Spleen (tissue), 11 donors: Measurements from ENCODE around the gene PTPRT. TPM values are rescaled to one million over a fixed set of nuclear protein-coding genes. Genes with fewer than 3 reads are reported as not detected.

ENCODE experiments used
- DNase-seq: peaks from one replicate; pipeline ENCODE4 v3.0.0-alpha.2; 2020
- H3K27ac ChIP-seq, 8 donors: fragments of 200-600 bp; sonication (generic) in 7 of 8; 1 replicate in 4 of 8; 2 replicates in 4 of 8; pipeline versions ENCODE4 v1.5.0 to v1.8.0; 2016 to 2021; ENCODE audit warnings: inconsistent platforms in 4 of 8, mild to moderate bottlenecking in 4 of 8, moderate library complexity in 1 of 8
- H3K27me3 ChIP-seq, 7 donors: fragments of 200-600 bp; sonication (generic) in 6 of 7; replicated peaks in 1 of 7; 1 replicate in 4 of 7; 2 replicates in 3 of 7; pipeline versions ENCODE4 v1.5.0 to v1.8.0; 2016 to 2021; ENCODE audit warnings: inconsistent platforms in 3 of 7, mild to moderate bottlenecking in 1 of 7
- H3K36me3 ChIP-seq, 6 donors: fragments of 200-600 bp; sonication (generic) in 5 of 6; 1 replicate in 4 of 6; 2 replicates in 2 of 6; pipeline versions ENCODE4 v1.5.0 to v1.8.0; 2016 to 2021; ENCODE audit warnings: inconsistent platforms in 2 of 6
- H3K4me1 ChIP-seq, 6 donors: fragments of 200-600 bp; sonication (generic) in 5 of 6; 1 replicate in 3 of 6; 2 replicates in 3 of 6; pipeline versions ENCODE4 v1.5.0 to v1.8.0; 2016 to 2021; ENCODE audit warnings: inconsistent platforms in 3 of 6
- H3K4me3 ChIP-seq, 8 donors: fragments of 200-600 bp; sonication (generic) in 7 of 8; 1 replicate in 4 of 8; 2 replicates in 4 of 8; pipeline versions ENCODE4 v1.5.0 to v1.8.0; 2016 to 2021; ENCODE audit warnings: inconsistent platforms in 4 of 8, mild to moderate bottlenecking in 4 of 8, moderate library complexity in 2 of 8
- H3K9me3 ChIP-seq, 8 donors: fragments of 200-600 bp; sonication (generic) in 7 of 8; 1 replicate in 4 of 8; 2 replicates in 4 of 8; pipeline versions ENCODE4 v1.5.0 to v1.8.0; 2016 to 2021; ENCODE audit warnings: inconsistent platforms in 4 of 8
- POLR2A ChIP-seq, 3 donors: fragments of 450-650 bp; IDR thresholded peaks; one replicate each; pipeline ENCODE4 v1.5.1; 2017; ENCODE audit warnings: antibody characterized with exemption in 3 of 3, mild to moderate bottlenecking in 1 of 3
- POLR2AphosphoS5 ChIP-seq, 3 donors: sonication (generic); formaldehyde crosslinking; IDR thresholded peaks; one replicate each; pipeline ENCODE4 v1.5.1; 2017; ENCODE audit warnings: antibody characterized with exemption in 3 of 3
- WGBS, 5 donors: extraction: QIAGEN DNeasy Blood & Tissue Kit in 3 of 5; methylation state at CpG; one replicate each; pipeline versions ENCODE4 v1.1.5 to v1.1.7; 2013 to 2018; 5-methylcytosine and 5-hydroxymethylcytosine counted together
- intact Hi-C: fragments of 100-400 bp; cut with DNase I; formaldehyde crosslinking; loops from one replicate; pipeline ENCODE4 v1.15.0; 2023; ENCODE audit warnings: low total_unique reads
- polyA plus RNA-seq, 3 donors: library from polyadenylated mRNA; stranded (reverse); fragments of 200-250 nt; gene quantifications; one replicate each; pipeline ENCODE4 v1.2.1, GENCODE V29; 2013
- total RNA-seq, 7 donors: library from RNA; depleted of rRNA in 3 of 7; stranded (reverse); fragments of >200 nt in 3 of 7; fragmentation: NEBNext Ultra II Directional in 4 of 7; extraction: Animal tissue kit (Norgen Biotek cat#: 25700) in 4 of 7; gene quantifications; one replicate each; pipeline versions ENCODE4 v1.1.0 to v1.2.1, GENCODE V29; 2016 to 2021
- TF ChIP-seq, protein P1 (sequence below), 11 experiments: fragments of 200-600 bp in 7 of 11; fragments of 450-650 bp in 4 of 11; sonication (generic) in 4 of 11; IDR thresholded peaks in 8 of 11; conservative IDR thresholded peaks in 3 of 11; 1 replicate in 7 of 11; 2 replicates in 4 of 11; pipeline versions ENCODE4 v1.4.0 to v1.8.0; 2016 to 2021; ENCODE audit warnings: antibody characterized with exemption in 11 of 11, inconsistent platforms in 4 of 11, mild to moderate bottlenecking in 1 of 11
- donor health status: healthy with polysubstance abuse.
- donor health status: DM: no; HTN: no; CAD: no; lungs with moderate emphysema.
- donor health status: DM: no; HTN: no; CAD: no.
- donor health status: Bipolar disorder and iron deficiency.
- donor health status: healthy.
- donor health status: DM: no; HTN: no; CAD: no.
- donor health status: DM: yes; HTN: yes; CAD: no.

PTPRT gene
- total and polyA plus RNA-seq, 10 donors = 0.02 to 4.7 (median 1.2) TPM

DNA sequence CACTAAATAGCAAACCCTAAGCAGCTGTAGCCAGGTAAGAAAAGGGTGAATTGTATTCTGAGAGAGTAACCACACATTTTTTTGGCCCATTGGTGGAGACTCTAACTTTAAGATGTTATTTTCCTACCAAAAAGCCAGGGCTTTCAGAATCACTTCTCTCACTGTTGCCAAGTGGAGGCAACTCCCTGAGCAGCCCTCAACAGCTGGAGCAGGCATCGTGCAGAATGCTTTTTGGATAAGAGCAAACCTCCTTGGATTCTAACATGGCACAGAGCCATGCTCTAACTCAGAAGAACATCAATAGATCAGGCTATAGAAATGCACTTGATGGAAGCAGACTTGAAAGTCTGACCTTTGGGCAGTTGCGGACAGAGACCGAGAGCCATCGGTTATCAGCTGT is 849.3 kb downstream of the PTPRT start:
- no peak overlapping the region for H3K27ac ChIP-seq
- intact Hi-C loops = no loop called here
- H3K4me1 ChIP-seq = no peaks in the 10 kb centered on the region
- H3K9me3 ChIP-seq = peaks cover 0 to 3% (median 0%) of the 10 kb centered on the region in 8 donors
- no peaks in the 10 kb centered on the region for H3K36me3 ChIP-seq
- H3K4me3 ChIP-seq = no peak overlapping the region
- no peaks in the 10 kb centered on the region for H3K27me3 ChIP-seq
- DNase-seq = no peak
- TF ChIP-seq POLR2A (IDR thresholded peaks at IDR 0.05) (no peak), POLR2AphosphoS5 (IDR thresholded peaks at IDR 0.05) (no peak)
- TF ChIP-seq, protein P1, sequence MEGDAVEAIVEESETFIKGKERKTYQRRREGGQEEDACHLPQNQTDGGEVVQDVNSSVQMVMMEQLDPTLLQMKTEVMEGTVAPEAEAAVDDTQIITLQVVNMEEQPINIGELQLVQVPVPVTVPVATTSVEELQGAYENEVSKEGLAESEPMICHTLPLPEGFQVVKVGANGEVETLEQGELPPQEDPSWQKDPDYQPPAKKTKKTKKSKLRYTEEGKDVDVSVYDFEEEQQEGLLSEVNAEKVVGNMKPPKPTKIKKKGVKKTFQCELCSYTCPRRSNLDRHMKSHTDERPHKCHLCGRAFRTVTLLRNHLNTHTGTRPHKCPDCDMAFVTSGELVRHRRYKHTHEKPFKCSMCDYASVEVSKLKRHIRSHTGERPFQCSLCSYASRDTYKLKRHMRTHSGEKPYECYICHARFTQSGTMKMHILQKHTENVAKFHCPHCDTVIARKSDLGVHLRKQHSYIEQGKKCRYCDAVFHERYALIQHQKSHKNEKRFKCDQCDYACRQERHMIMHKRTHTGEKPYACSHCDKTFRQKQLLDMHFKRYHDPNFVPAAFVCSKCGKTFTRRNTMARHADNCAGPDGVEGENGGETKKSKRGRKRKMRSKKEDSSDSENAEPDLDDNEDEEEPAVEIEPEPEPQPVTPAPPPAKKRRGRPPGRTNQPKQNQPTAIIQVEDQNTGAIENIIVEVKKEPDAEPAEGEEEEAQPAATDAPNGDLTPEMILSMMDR (IDR thresholded peaks at IDR 0.05 in 8 of 11, conservative IDR thresholded peaks at IDR 0.05 in 3 of 11) = no peak
- WGBS, 5 donors = 85 to 91% (median 89%) methylated on average over 4 of the region's 4 CpGs

DNA sequence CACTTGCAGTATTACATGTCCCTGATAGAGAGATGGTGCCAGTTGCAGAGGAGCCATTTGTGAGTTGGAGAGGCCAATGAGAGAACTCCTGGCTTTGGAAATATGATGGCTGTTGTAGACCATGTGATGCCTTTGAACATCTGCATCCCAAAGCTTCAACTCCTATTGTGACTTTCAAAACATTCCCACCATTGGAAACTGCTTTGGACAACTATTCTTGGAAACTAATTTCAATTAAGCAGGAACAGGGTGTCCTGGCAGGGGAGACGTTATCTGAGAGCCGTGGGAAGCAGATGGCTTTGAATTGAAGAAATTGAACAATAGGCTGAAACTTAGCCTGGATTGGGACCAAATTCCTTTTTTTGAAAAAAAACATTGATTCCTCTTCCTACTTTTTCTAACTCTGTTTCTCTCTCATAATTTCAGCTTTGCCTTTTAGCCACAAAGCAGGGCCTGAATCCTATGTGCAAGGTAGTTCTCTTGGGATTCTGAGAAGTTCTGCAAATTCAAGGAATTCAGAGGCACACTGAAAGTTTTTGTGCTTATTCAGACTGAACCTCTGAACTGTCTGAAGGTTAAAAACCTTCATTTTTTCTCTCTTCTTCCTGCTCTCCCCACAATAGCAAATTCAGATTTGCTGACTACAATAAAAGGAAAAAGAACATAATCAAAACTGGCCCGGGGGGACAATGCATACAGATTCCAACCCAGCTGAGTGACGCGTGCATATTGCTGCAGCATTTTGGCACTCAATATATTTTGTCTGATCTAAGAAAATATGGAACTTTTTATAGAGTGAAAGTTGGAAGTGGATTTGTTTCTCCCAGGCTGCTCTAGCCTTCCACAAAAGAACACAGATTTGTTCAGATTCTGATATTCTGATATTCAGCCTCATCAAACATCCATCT is 851.2 kb downstream of the PTPRT start:
- no peaks in the 10 kb centered on the region for H3K4me1 ChIP-seq
- no peak overlapping the region for H3K4me3 ChIP-seq
- TF ChIP-seq POLR2AphosphoS5 (IDR thresholded peaks at IDR 0.05) = no peak
- TF ChIP-seq, protein P1 (IDR thresholded peaks at IDR 0.05 in 8 of 11, conservative IDR thresholded peaks at IDR 0.05 in 3 of 11) = no peak
- no peak for TF ChIP-seq POLR2A (IDR thresholded peaks at IDR 0.05)
- no peaks in the 10 kb centered on the region for H3K27me3 ChIP-seq
- intact Hi-C loops = no loop called here
- peaks cover 0 to 7% (median 0%) of the 10 kb centered on the region in 8 donors for H3K9me3 ChIP-seq
- H3K27ac ChIP-seq = peak overlapping the region in 1 of 8 donors; percentile 28
- no peak for DNase-seq
- WGBS, 5 donors = 26 to 33% (median 29%) methylated on average over 5 of the region's 5 CpGs
- H3K36me3 ChIP-seq = no peaks in the 10 kb centered on the region

DNA sequence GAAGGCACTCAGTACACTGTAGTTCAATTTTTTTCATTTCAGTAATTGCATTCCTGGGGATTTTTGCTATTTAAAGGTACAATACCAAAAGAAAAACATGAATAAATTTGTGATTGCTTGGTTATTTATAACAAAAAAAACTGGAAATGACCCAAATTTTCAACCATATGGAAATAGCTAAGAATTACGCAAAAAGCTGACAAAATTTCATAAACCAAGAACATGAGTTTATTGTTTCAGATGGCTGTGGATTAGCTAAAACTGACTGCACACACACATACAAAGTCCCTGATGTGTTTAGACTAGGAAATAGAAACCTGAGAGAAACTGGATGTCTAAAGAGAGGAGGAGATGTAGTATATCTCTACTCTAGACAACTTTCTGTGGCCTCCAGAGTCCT is 853.1 kb downstream of the PTPRT start:
- whole genome bisulfite sequencing, 5 donors = 78 to 93% (median 87%) methylated on average over 1 of the region's 1 CpG
- no peak overlapping the region for H3K4me3 ChIP-seq
- H3K9me3 ChIP-seq = peaks cover 0 to 7% (median 0%) of the 10 kb centered on the region in 8 donors
- TF ChIP-seq, protein P1 (IDR thresholded peaks at IDR 0.05 in 8 of 11, conservative IDR thresholded peaks at IDR 0.05 in 3 of 11) = no peak
- TF ChIP-seq POLR2A (IDR thresholded peaks at IDR 0.05) = no peak
- TF ChIP-seq POLR2AphosphoS5 (IDR thresholded peaks at IDR 0.05) = no peak
- no peaks in the 10 kb centered on the region for H3K27me3 ChIP-seq
- DNase-seq = no peak
- H3K27ac ChIP-seq = no peak overlapping the region
- no peaks in the 10 kb centered on the region for H3K4me1 ChIP-seq
- H3K36me3 ChIP-seq = no peaks in the 10 kb centered on the region
- intact Hi-C loops = no loop called here

DNA sequence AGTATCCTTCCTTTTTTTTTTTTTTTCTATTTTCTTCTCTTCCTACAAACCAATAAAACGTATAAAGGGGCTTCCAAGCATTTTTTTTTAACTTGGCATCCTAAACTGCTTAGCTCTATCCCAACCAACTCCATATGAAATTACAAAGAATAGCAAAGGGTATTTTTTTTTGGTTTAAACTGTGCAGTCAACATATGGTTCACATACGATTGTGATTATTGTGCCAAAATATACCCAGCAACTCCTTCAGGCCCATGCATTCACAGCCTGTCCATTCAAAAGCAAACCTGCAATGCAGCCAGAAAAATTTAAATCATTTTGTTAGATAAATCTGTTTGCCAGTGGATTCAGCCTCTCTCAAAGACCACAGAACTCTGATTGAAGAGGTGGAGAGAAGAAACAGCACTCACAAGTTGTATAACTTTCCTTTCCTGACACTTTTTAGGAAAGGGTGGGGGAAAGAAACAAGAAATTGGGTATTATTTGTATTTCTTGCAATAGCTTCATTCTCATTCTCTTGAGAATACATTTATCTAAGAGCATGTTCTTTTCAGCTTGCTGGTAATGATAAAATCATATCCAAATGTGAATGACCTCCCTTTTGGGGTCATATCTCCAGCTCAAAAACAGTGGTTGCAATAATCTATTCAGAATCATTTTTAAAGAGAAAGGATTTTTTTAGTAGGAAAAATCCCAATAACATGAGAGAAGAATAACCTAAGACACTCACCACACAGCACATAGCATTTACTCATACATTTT is 870.3 kb downstream of the PTPRT start:
- no peak overlapping the region for H3K4me3 ChIP-seq
- H3K4me1 ChIP-seq = no peaks in the 10 kb centered on the region
- WGBS, 5 donors = 55 to 68% (median 67%) methylated on average over 2 of the region's 2 CpGs
- intact Hi-C loops = no loop called here
- no peak overlapping the region for H3K27ac ChIP-seq
- DNase-seq = no peak
- no peaks in the 10 kb centered on the region for H3K36me3 ChIP-seq
- H3K9me3 ChIP-seq = peaks cover 0 to 18% (median 0%) of the 10 kb centered on the region in 8 donors
- H3K27me3 ChIP-seq = no peaks in the 10 kb centered on the region
- TF ChIP-seq, protein P1 (IDR thresholded peaks at IDR 0.05 in 8 of 11, conservative IDR thresholded peaks at IDR 0.05 in 3 of 11) = no peak
- TF ChIP-seq POLR2A (IDR thresholded peaks at IDR 0.05) (no peak), POLR2AphosphoS5 (IDR thresholded peaks at IDR 0.05) (no peak)
